GM23338 (cell line): ENCODE measurements around the gene RGS17. TPM values are rescaled to one million over a fixed set of nuclear protein-coding genes. Genes with fewer than 3 reads are reported as not detected.

Experiments
- ATAC-seq: fragments of 200-7000 bp; cut with Tn5 transposase; 3 replicates; pipeline ENCODE4 v1.9.1; 2020
- DNase-seq: peaks from one replicate; pipeline ENCODE4 v3.0.0-alpha.2; 2015; ENCODE audit warnings: low spot score
- H2AFZ ChIP-seq: fragments of 200-600 bp; sonication (generic); 2 replicates; pipeline ENCODE4 v1.8.0; 2016; ENCODE audit warnings: antibody characterized with exemption, mild to moderate bottlenecking, moderate library complexity
- H3F3A ChIP-seq: fragments of 200-600 bp; sonication (generic); replicated peaks from 2 replicates; pipeline ENCODE4 v1.8.0; 2017; ENCODE audit warnings: antibody characterized with exemption, mixed run types, low read depth
- H3K27ac ChIP-seq: fragments of 200-600 bp; sonication (generic); 2 replicates; pipeline ENCODE4 v1.6.1; 2016; ENCODE audit warnings: low read depth
- H3K27me3 ChIP-seq: fragments of 200-600 bp; sonication (generic); 2 replicates; pipeline ENCODE4 v1.8.0; 2016; ENCODE audit warnings: mild to moderate bottlenecking, mixed run types, moderate library complexity; ENCODE audit not compliant: insufficient read depth
- H3K36me3 ChIP-seq: fragments of 200-600 bp; sonication (generic); 2 replicates; pipeline ENCODE4 v1.8.0; 2016; ENCODE audit warnings: mild to moderate bottlenecking; ENCODE audit not compliant: insufficient read depth
- H3K4me1 ChIP-seq: fragments of 200-600 bp; sonication (generic); 2 replicates; pipeline ENCODE4 v1.8.0; 2016; ENCODE audit warnings: mild to moderate bottlenecking, moderate library complexity; ENCODE audit not compliant: insufficient read depth
- H3K4me2 ChIP-seq: fragments of 200-600 bp; sonication (generic); 2 replicates; pipeline ENCODE4 v1.7.1; 2017; ENCODE audit warnings: mixed run types
- H3K4me3 ChIP-seq: fragments of 200-600 bp; sonication (generic); 2 replicates; pipeline ENCODE4 v1.6.1; 2016; ENCODE audit warnings: mixed run types
- H3K79me2 ChIP-seq: fragments of 200-600 bp; sonication (generic); replicated peaks from 2 replicates; pipeline ENCODE4 v1.8.0; 2017; ENCODE audit warnings: mild to moderate bottlenecking; ENCODE audit not compliant: insufficient read depth
- H3K9me2 ChIP-seq: fragments of 200-600 bp; sonication (generic); 2 replicates; pipeline ENCODE4 v1.8.0; 2017; ENCODE audit not compliant: insufficient read depth
- H4K20me1 ChIP-seq: fragments of 200-600 bp; sonication (generic); replicated peaks from 2 replicates; pipeline ENCODE4 v1.8.0; 2017; ENCODE audit warnings: mild to moderate bottlenecking; ENCODE audit not compliant: insufficient read depth
- H3K27ac Mint-ChIP-seq: 2 replicates; pipeline ENCODE4 v1.8.0; 2020; ENCODE audit warnings: inconsistent platforms, mild to moderate bottlenecking, moderate library complexity, mixed read lengths
- H3K27me3 Mint-ChIP-seq: 3 replicates; pipeline ENCODE4 v1.8.0; 2022; ENCODE audit warnings: low read depth, mild to moderate bottlenecking, moderate library complexity, mixed read lengths, inconsistent platforms; ENCODE audit not compliant: insufficient read depth, poor library complexity
- H3K36me3 Mint-ChIP-seq: 3 replicates; pipeline ENCODE4 v1.8.0; 2021; ENCODE audit warnings: low read depth, mild to moderate bottlenecking, inconsistent platforms, moderate library complexity, mixed read lengths
- H3K4me1 Mint-ChIP-seq: 3 replicates; pipeline ENCODE4 v1.8.0; 2020; ENCODE audit warnings: mild to moderate bottlenecking, inconsistent platforms, mixed read lengths
- H3K4me3 Mint-ChIP-seq: 3 replicates; pipeline ENCODE4 v1.8.0; 2021; ENCODE audit warnings: moderate library complexity, mild to moderate bottlenecking, inconsistent platforms, mixed read lengths
- H3K9me3 Mint-ChIP-seq: 3 replicates; pipeline ENCODE4 v1.8.0; 2020; ENCODE audit warnings: moderate library complexity, mild to moderate bottlenecking, inconsistent platforms, mixed read lengths
- CREB1 ChIP-seq: fragments of 250-450 bp; sonication (Bioruptor Pico); IDR thresholded peaks from 2 replicates; pipeline ENCODE4 v1.5.0; 2020; ENCODE audit warnings: low read depth, mild to moderate bottlenecking, moderate library complexity
- CTCF ChIP-seq, 2 experiments: fragments of 200-600 bp in 1 of 2; sonication (generic) in 1 of 2; conservative IDR thresholded peaks; 2 replicates each; pipeline versions ENCODE4 v1.5.1 to v1.6.1; 2016 to 2017; ENCODE audit warnings: antibody characterized with exemption in 2 of 2, low read depth in 2 of 2, mild to moderate bottlenecking in 2 of 2, moderate library complexity in 1 of 2
- ETS1 ChIP-seq: IDR thresholded peaks from 2 replicates; pipeline ENCODE4 v1.6.1; 2016; ENCODE audit warnings: antibody characterized with exemption
- JUNB ChIP-seq: IDR thresholded peaks from one replicate; pipeline ENCODE4 v1.6.1; 2016; ENCODE audit warnings: antibody characterized with exemption; ENCODE audit not compliant: unreplicated experiment
- NANOG ChIP-seq: IDR thresholded peaks from 2 replicates; pipeline ENCODE4 v1.6.1; 2016; ENCODE audit warnings: antibody characterized with exemption, borderline replicate concordance
- POLR2AphosphoS5 ChIP-seq: IDR thresholded peaks from 2 replicates; pipeline ENCODE4 v1.6.1; 2016; ENCODE audit warnings: antibody characterized with exemption, low read depth
- REST ChIP-seq: IDR thresholded peaks from one replicate; pipeline ENCODE4 v1.6.1; 2018; ENCODE audit warnings: antibody characterized with exemption; ENCODE audit not compliant: unreplicated experiment
- STAT1 ChIP-seq: IDR thresholded peaks from one replicate; pipeline ENCODE4 v1.6.1; 2016; ENCODE audit warnings: antibody characterized with exemption; ENCODE audit not compliant: unreplicated experiment
- ZNF114 ChIP-seq: fragments of 250-450 bp; sonication (Bioruptor Pico); IDR thresholded peaks from 2 replicates; pipeline ENCODE4 v1.5.0; 2020; ENCODE audit warnings: mild to moderate bottlenecking, moderate library complexity
- ZNF331 ChIP-seq: fragments of 250-450 bp; sonication (Bioruptor Pico); IDR thresholded peaks from 2 replicates; pipeline ENCODE4 v1.5.0; 2020; ENCODE audit warnings: low read depth, mild to moderate bottlenecking, moderate library complexity
- ZNF462 ChIP-seq: fragments of 250-450 bp; sonication (Bioruptor Pico); IDR thresholded peaks from 2 replicates; pipeline ENCODE4 v1.5.0; 2020; ENCODE audit warnings: mild to moderate bottlenecking, moderate library complexity
- polyA plus RNA-seq: library from polyadenylated mRNA; unstranded; fragments of >200 nt; fragmentation: Nextera tagmentation; extraction: Ambion mirVana; gene quantifications from 2 replicates; pipeline ENCODE4 v1.2.1, GENCODE V29; 2016
- total RNA-seq: library from RNA; depleted of rRNA; stranded (reverse); fragments of >200 nt; shearing (Covaris generic); gene quantifications from 2 replicates; pipeline ENCODE4 v1.2.3, GENCODE V29; 2014

RGS17 gene
- total and polyA plus RNA-seq, 2 experiments from 2014 or later, result 12.1 to 12.3 TPM

- Mint-ChIP-seq H3K36me3 (no peaks in the 10 kb centered on the region), H3K4me3 (no peak overlapping the region), H3K4me1 (peaks cover 4% of the 10 kb centered on the region; the same call in 2 of the 3 replicates), H3K27me3 (no peaks in the 10 kb centered on the region), H3K9me3 (no peaks in the 10 kb centered on the region), H3K27ac (no peak overlapping the region)
- Histone ChIP-seq H3K4me2 (no peak overlapping the region), H3K36me3 (no peaks in the 10 kb centered on the region), H2AFZ (no peak overlapping the region), H3K4me1 (no peaks in the 10 kb centered on the region), H3K9me2 (no peaks in the 10 kb centered on the region), H3K4me3 (no peak overlapping the region), H3K27ac (no peak overlapping the region), H3F3A (no peaks in the 10 kb centered on the region), H3K27me3 (no peaks in the 10 kb centered on the region), H4K20me1 (no peaks in the 10 kb centered on the region), H3K79me2 (no peaks in the 10 kb centered on the region)
- DNase-seq (no peak), ATAC-seq (no peak)
- TF ChIP-seq POLR2AphosphoS5, result no peak
- TF ChIP-seq CTCF (conservative IDR thresholded peaks at IDR 0.05; ENCODE audit: low read depth in 2 of 2), result no peak
- no peak for TF ChIP-seq STAT1
- no peak for TF ChIP-seq NANOG
- no peak for TF ChIP-seq CREB1 (CRISPR knock-in tag)
- TF ChIP-seq REST, result no peak
- TF ChIP-seq ETS1, result no peak
- TF ChIP-seq ZNF331 (CRISPR knock-in tag), result no peak
- TF ChIP-seq ZNF114 (CRISPR knock-in tag), result no peak
- no peak for TF ChIP-seq JUNB
- TF ChIP-seq ZNF462, result no peak
Observed at GRCh38 chr6:153162646-153163045, 31.6 kb upstream of the RGS17 start.
